ENCODE results near the gene CNDP2. TPM values are rescaled to one million over a fixed set of nuclear protein-coding genes. Genes with fewer than 3 reads are reported as not detected.
"Not testable (repeated sequence)": the region's sequence is repeated elsewhere in the genome, so short reads cannot be mapped to it uniquely, and the experiment has no call there.

The CNDP2 gene
- polyA plus RNA-seq, 1 donor from 2014 or later = 179 TPM

GRCh38 chr18:74500774-74501173 lies 4.6 kb downstream of the CNDP2 start:
- H3K36me3 Mint-ChIP-seq, H3K9me3 Mint-ChIP-seq, H3K27me3 Mint-ChIP-seq: not testable (repeated sequence)
- Mint-ChIP-seq H3K4me3 (peak overlapping the region; percentile 90 to 98 (median 94)), H3K4me1 (peaks cover 35 to 46% (median 36%) of the 10 kb centered on the region in 3 donors), H3K27ac (peak overlapping the region; percentile 82 to 99 (median 98))

GRCh38 chr18:74501386-74501785 lies 5.2 kb downstream of the CNDP2 start:
- Mint-ChIP-seq H3K27me3 (no peaks in the 10 kb centered on the region), H3K36me3 (peaks cover 2% of the 10 kb centered on the region), H3K9me3 (no peaks in the 10 kb centered on the region), H3K27ac (peak overlapping the region; percentile 82 to 99 (median 98)), H3K4me1 (peaks cover 33 to 44% (median 33%) of the 10 kb centered on the region in 3 donors), H3K4me3 (peak overlapping the region; percentile 90 to 98 (median 94))

- peak overlapping the region in 1 of 4 donors; percentile 46 for H3K4me3 Mint-ChIP-seq
- H3K36me3 Mint-ChIP-seq = peaks cover 6% of the 10 kb centered on the region
- no peaks in the 10 kb centered on the region for H3K27me3 Mint-ChIP-seq
- peaks cover 24 to 36% (median 25%) of the 10 kb centered on the region in 3 donors for H3K4me1 Mint-ChIP-seq
- no peaks in the 10 kb centered on the region for H3K9me3 Mint-ChIP-seq
- H3K27ac Mint-ChIP-seq = peak overlapping the region in 2 of 3 donors; percentile 25 to 87
These were observed 7.0 kb downstream of the CNDP2 start for GRCh38 chr18:74503137-74503536.

GRCh38 chr18:74505776-74506175 lies 9.6 kb downstream of the CNDP2 start:
- no peak overlapping the region for H3K27ac Mint-ChIP-seq

GRCh38 chr18:74506448-74507084 lies 10.4 kb downstream of the CNDP2 start:
- Mint-ChIP-seq H3K9me3 (no peaks in the 10 kb centered on the region), H3K36me3 (peaks cover 6% of the 10 kb centered on the region), H3K4me3 (peak overlapping the region in 1 of 4 donors; percentile 61), H3K27ac (peak overlapping the region in 1 of 3 donors; percentile 65), H3K4me1 (peaks cover 5 to 15% (median 5%) of the 10 kb centered on the region in 3 donors), H3K27me3 (no peaks in the 10 kb centered on the region)

More at GRCh38 chr18:74505776-74506175, 9.6 kb downstream of the CNDP2 start:
- H3K9me3 Mint-ChIP-seq = no peaks in the 10 kb centered on the region
- H3K36me3 Mint-ChIP-seq = peaks cover 6% of the 10 kb centered on the region
- H3K27me3 Mint-ChIP-seq = no peaks in the 10 kb centered on the region
- peaks cover 9 to 22% (median 11%) of the 10 kb centered on the region in 3 donors for H3K4me1 Mint-ChIP-seq
- H3K4me3 Mint-ChIP-seq = no peak overlapping the region

- Mint-ChIP-seq H3K4me3 (peak overlapping the region in 2 of 4 donors; percentile 20 to 61), H3K27ac (peak overlapping the region in 1 of 3 donors; percentile 65), H3K9me3 (no peaks in the 10 kb centered on the region), H3K4me1 (peaks cover 5 to 15% (median 5%) of the 10 kb centered on the region in 3 donors), H3K27me3 (no peaks in the 10 kb centered on the region), H3K36me3 (peaks cover 6% of the 10 kb centered on the region)
These were observed 11.1 kb downstream of the CNDP2 start for GRCh38 chr18:74507097-74507881.

GRCh38 chr18:74507927-74508326 lies 11.8 kb downstream of the CNDP2 start:
- H3K4me3 Mint-ChIP-seq = no peak overlapping the region
- peaks cover 5 to 12% (median 5%) of the 10 kb centered on the region in 3 donors for H3K4me1 Mint-ChIP-seq
- H3K9me3 Mint-ChIP-seq = no peaks in the 10 kb centered on the region
- H3K36me3 Mint-ChIP-seq = peaks cover 6% of the 10 kb centered on the region
- peak overlapping the region in 1 of 3 donors; percentile 28 for H3K27ac Mint-ChIP-seq
- H3K27me3 Mint-ChIP-seq = no peaks in the 10 kb centered on the region

- peaks cover 4% of the 10 kb centered on the region for H3K36me3 Mint-ChIP-seq
- no peak overlapping the region for H3K27ac Mint-ChIP-seq
- no peaks in the 10 kb centered on the region for H3K9me3 Mint-ChIP-seq
- H3K4me3 Mint-ChIP-seq = no peak overlapping the region
- peaks cover 5 to 9% (median 5%) of the 10 kb centered on the region in 3 donors for H3K4me1 Mint-ChIP-seq
- H3K27me3 Mint-ChIP-seq = no peaks in the 10 kb centered on the region
These were observed 12.2 kb downstream of the CNDP2 start for GRCh38 chr18:74508366-74508765.

GRCh38 chr18:74508821-74509225 lies 12.7 kb downstream of the CNDP2 start:
- Mint-ChIP-seq H3K27ac (no peak overlapping the region), H3K27me3 (no peaks in the 10 kb centered on the region), H3K4me3 (no peak overlapping the region), H3K36me3 (peaks cover 3% of the 10 kb centered on the region), H3K4me1 (peaks cover 5 to 9% (median 5%) of the 10 kb centered on the region in 3 donors), H3K9me3 (no peaks in the 10 kb centered on the region)

- Mint-ChIP-seq H3K27ac (no peak overlapping the region), H3K27me3 (no peaks in the 10 kb centered on the region), H3K36me3 (peaks cover 3% of the 10 kb centered on the region), H3K4me3 (no peak overlapping the region), H3K9me3 (no peaks in the 10 kb centered on the region), H3K4me1 (peaks cover 3 to 5% (median 5%) of the 10 kb centered on the region in 3 donors)
These were observed 13.9 kb downstream of the CNDP2 start for GRCh38 chr18:74509856-74510769.

- H3K9me3 Mint-ChIP-seq = no peaks in the 10 kb centered on the region
- H3K4me3 Mint-ChIP-seq = no peak overlapping the region
- peaks cover 3 to 5% (median 5%) of the 10 kb centered on the region in 3 donors for H3K4me1 Mint-ChIP-seq
- H3K27ac Mint-ChIP-seq = no peak overlapping the region
- no peaks in the 10 kb centered on the region for H3K27me3 Mint-ChIP-seq
- peaks cover 3% of the 10 kb centered on the region for H3K36me3 Mint-ChIP-seq
These were observed 14.6 kb downstream of the CNDP2 start for GRCh38 chr18:74510770-74511095.

GRCh38 chr18:74511823-74512222 lies 15.7 kb downstream of the CNDP2 start:
- Mint-ChIP-seq H3K4me1 (peaks cover under 1 to 4% (median 3%) of the 10 kb centered on the region in 3 donors), H3K4me3 (no peak overlapping the region), H3K9me3 (no peaks in the 10 kb centered on the region), H3K27me3 (no peaks in the 10 kb centered on the region), H3K27ac (no peak overlapping the region), H3K36me3 (peaks cover 6% of the 10 kb centered on the region)

- no peaks in the 10 kb centered on the region for H3K27me3 Mint-ChIP-seq
- no peak overlapping the region for H3K4me3 Mint-ChIP-seq
- no peaks in the 10 kb centered on the region for H3K9me3 Mint-ChIP-seq
- H3K4me1 Mint-ChIP-seq = no peaks in the 10 kb centered on the region
- H3K36me3 Mint-ChIP-seq = peaks cover 6% of the 10 kb centered on the region
- H3K27ac Mint-ChIP-seq = no peak overlapping the region
These were observed 16.3 kb downstream of the CNDP2 start for GRCh38 chr18:74512321-74513053.

GRCh38 chr18:74513149-74513882 lies 17.2 kb downstream of the CNDP2 start:
- Mint-ChIP-seq H3K27me3 (no peaks in the 10 kb centered on the region), H3K36me3 (peaks cover 3% of the 10 kb centered on the region), H3K27ac (peak overlapping the region in 2 of 3 donors; percentile 31 to 57), H3K4me3 (no peak overlapping the region), H3K9me3 (no peaks in the 10 kb centered on the region), H3K4me1 (no peaks in the 10 kb centered on the region)

All from IgD-negative memory B cell (primary cell).